GM12878 (cell line): ENCODE measurements around the gene ARMC9. TPM values are rescaled to one million over a fixed set of nuclear protein-coding genes. Genes with fewer than 3 reads are reported as not detected.

Experiments used
- ATAC-seq: fragments of 200-7000 bp; cut with Tn5 transposase; 3 replicates; pipeline ENCODE4 v1.9.1; 2020; ENCODE audit warnings: mild to moderate bottlenecking, moderate library complexity
- BruUV-seq: library from RNA; stranded (reverse); fragments of 400-500 nt; replicated peaks from 2 replicates; lab custom pipeline; 2021; lab: Mats Ljungman, UMichigan
- CTCF ChIA-PET: fragments of 300-600 bp; sonication (Branson Sonifier 250); formaldehyde crosslinking; extraction: SDS; loops from one replicate; lab custom pipeline; 2021; ENCODE audit warnings: inconsistent platforms; lab: Yijun Ruan, JAX
- POLR2A ChIA-PET: fragments of 350-600 bp; formaldehyde crosslinking; extraction: SDS; loops from one replicate; lab custom pipeline; 2021; ENCODE audit warnings: inconsistent platforms; lab: Charles Lee
- RAD21 ChIA-PET: fragments of 300-600 bp; sonication (Branson Sonifier 250); formaldehyde crosslinking; loops from one replicate; lab custom pipeline; 2023; ENCODE audit warnings: antibody characterized with exemption; ENCODE audit not compliant: unreplicated experiment; lab: Charles Lee
- SMC1A ChIA-PET: fragments of 300-600 bp; sonication (Branson Sonifier 250); formaldehyde crosslinking; loops from one replicate; lab custom pipeline; 2023; ENCODE audit not compliant: unreplicated experiment, uncharacterized antibody; lab: Charles Lee
- DNase-seq: peaks from one replicate; pipeline ENCODE4 v3.0.0-alpha.2; 2011; ENCODE audit warnings: low read depth, low spot score
- FAIRE-seq: peaks from 3 replicates; lab custom pipeline; 2011; peaks lifted over from hg19 to GRCh38; lab: Jason Lieb, UNC
- H2AFZ ChIP-seq: 2 replicates; pipeline ENCODE4 v1.6.0; 2011; ENCODE audit warnings: low read depth, low read length, control low read depth; ENCODE audit not compliant: control insufficient read depth
- H3K27ac ChIP-seq: 2 replicates; pipeline ENCODE4 v1.5.1; 2011; ENCODE audit warnings: control low read depth; ENCODE audit not compliant: control insufficient read depth, insufficient read depth
- H3K27me3 ChIP-seq, 2 experiments: replicated peaks in 1 of 2; 2 replicates each; pipeline versions ENCODE4 v1.6.0 to v1.6.1; 2011; ENCODE audit warnings: low read length in 1 of 2; ENCODE audit not compliant: control insufficient read depth in 2 of 2, insufficient read depth in 2 of 2
- H3K36me3 ChIP-seq, 2 experiments: 2 replicates each; pipeline ENCODE4 v1.5.1; 2011; ENCODE audit warnings: low read length in 1 of 2; ENCODE audit not compliant: control insufficient read depth in 2 of 2, insufficient read depth in 2 of 2
- H3K4me1 ChIP-seq: 2 replicates; pipeline ENCODE4 v1.6.1; 2011; ENCODE audit warnings: mild to moderate bottlenecking, low read length, moderate library complexity, mixed read lengths; ENCODE audit not compliant: control insufficient read depth, insufficient read depth
- H3K4me2 ChIP-seq: 2 replicates; pipeline ENCODE4 v1.6.0; 2011; ENCODE audit warnings: control low read depth; ENCODE audit not compliant: control insufficient read depth, insufficient read depth
- H3K4me3 ChIP-seq: fragments of 200-600 bp; sonication (generic); 2 replicates; pipeline ENCODE4 v1.5.1; 2016
- H3K79me2 ChIP-seq: 2 replicates; pipeline ENCODE4 v1.6.0; 2011; ENCODE audit warnings: low read length; ENCODE audit not compliant: control insufficient read depth, insufficient read depth
- H3K9ac ChIP-seq: 2 replicates; pipeline ENCODE4 v1.8.0; 2011; ENCODE audit warnings: low read length, control low read depth, mixed read lengths; ENCODE audit not compliant: control insufficient read depth, insufficient read depth
- H3K9me3 ChIP-seq: replicated peaks from 3 replicates; pipeline ENCODE4 v1.5.1; 2011; ENCODE audit warnings: mild to moderate bottlenecking, low read length; ENCODE audit not compliant: control insufficient read depth, insufficient read depth
- H4K20me1 ChIP-seq: 2 replicates; pipeline ENCODE4 v1.6.0; 2011; ENCODE audit not compliant: control insufficient read depth, insufficient read depth
- CREB1 ChIP-seq: IDR thresholded peaks from 2 replicates; pipeline ENCODE4 v1.6.1; 2012; ENCODE audit warnings: low read depth, mild to moderate bottlenecking, inconsistent platforms
- EED ChIP-seq: sonication (generic); IDR thresholded peaks from 2 replicates; pipeline ENCODE4 v1.6.1; 2016; ENCODE audit warnings: antibody characterized with exemption, low read depth
- ESRRA ChIP-seq: IDR thresholded peaks from 2 replicates; pipeline ENCODE4 v1.6.1; 2012; ENCODE audit warnings: mild to moderate bottlenecking, low read length, improper control_type of control experiment
- IKZF1 ChIP-seq: fragments of 450-650 bp; conservative IDR thresholded peaks from 2 replicates; pipeline ENCODE4 v1.6.1; 2017; ENCODE audit warnings: antibody characterized with exemption, mild to moderate bottlenecking
- IKZF2 ChIP-seq, 2 experiments: fragments of 450-650 bp; IDR thresholded peaks; 2 replicates each; pipeline ENCODE4 v1.6.1; 2017; ENCODE audit warnings: mild to moderate bottlenecking in 2 of 2, moderate library complexity in 2 of 2
- PAX8 ChIP-seq: fragments of 450-650 bp; IDR thresholded peaks from 2 replicates; pipeline ENCODE4 v1.6.1; 2017; ENCODE audit warnings: mild to moderate bottlenecking, moderate library complexity
- RELB ChIP-seq: fragments of 450-650 bp; IDR thresholded peaks from 2 replicates; pipeline ENCODE4 v1.6.1; 2017; ENCODE audit warnings: low read depth, mild to moderate bottlenecking, moderate library complexity
- SPI1 ChIP-seq: IDR thresholded peaks from 2 replicates; pipeline ENCODE4 v1.6.1; 2011; ENCODE audit warnings: low read depth, mild to moderate bottlenecking, low read length, moderate library complexity, borderline replicate concordance; ENCODE audit not compliant: insufficient read depth
- WRNIP1 ChIP-seq: IDR thresholded peaks from 2 replicates; pipeline ENCODE4 v1.6.1; 2011; ENCODE audit warnings: low read depth, low read length, improper control_type of control experiment, borderline replicate concordance
- ZNF24 ChIP-seq: fragments of 450-650 bp; IDR thresholded peaks from 2 replicates; pipeline ENCODE4 v1.6.1; 2017; ENCODE audit warnings: antibody characterized with exemption, mild to moderate bottlenecking
- WGBS: methylation state at CpG from one replicate; pipeline ENCODE4 v1.1.6; 2016; ENCODE audit warnings: low lambda C conversion rate; ENCODE audit not compliant: insufficient replicate concordance, insufficient coverage; ENCODE audit errors: missing lambda C conversion rate; 5-methylcytosine and 5-hydroxymethylcytosine counted together
- in situ Hi-C: fragments of 300-500 bp; cut with MboI; formaldehyde crosslinking; loops from 9 replicates; pipeline ENCODE4 v1.14.3; 2018; ENCODE audit warnings: mixed read lengths
- intact Hi-C: fragments of 100-400 bp; cut with micrococcal nuclease; formaldehyde crosslinking; loops from one replicate; pipeline ENCODE4 v1.14.2; 2022; ENCODE audit not compliant: unreplicated experiment
- polyA plus RNA-seq, 11 experiments: library from polyadenylated mRNA; depleted of rRNA in 4 of 11; unstranded in 6 of 11; stranded (reverse) in 5 of 11; fragments of >200 nt; fragmentation: Nextera tagmentation in 4 of 11; fragmentation: Illumina TruSeq in 1 of 11; extraction: Ambion mirVana in 4 of 11; extraction: Trizol in 1 of 11; gene quantifications; 1 replicate in 1 of 11; 2 replicates in 10 of 11; pipeline versions ENCODE4 v1.2.1 to v1.2.3, GENCODE V29; 2011 to 2016; ENCODE audit warnings: inconsistent platforms in 2 of 11, missing spikeins in 2 of 11, low read depth in 1 of 11
- total RNA-seq, 4 experiments: library from RNA; depleted of rRNA in 3 of 4; stranded (reverse); fragments of >200 nt in 3 of 4; fragmentation: Illumina TruSeq in 1 of 4; extraction: Trizol in 1 of 4; gene quantifications; 2 replicates each; pipeline versions ENCODE4 v1.2.1 to v1.2.3, GENCODE V29; 2013 to 2021
- TF ChIP-seq, protein P1 (sequence below): fragments of 450-650 bp; IDR thresholded peaks from 2 replicates; pipeline ENCODE4 v1.6.1; 2016; ENCODE audit warnings: mild to moderate bottlenecking

Gene ARMC9
- total and polyA plus RNA-seq, 10 of the 15 experiments (the other 5 are each of a cell fraction or from before 2014, with no cell fraction given), result 3.8 to 21.8 (median 10.4) TPM

GRCh38 chr2:231300722-231301076 is 102.3 kb downstream of the ARMC9 start:
- ChIA-PET CTCF (interaction anchor here (1.1 to 7.5 kb wide), 8 partner anchors 10 to 190 kb away, joined by 3 to 82 read pairs (median 14); partner anchors contain the start of gene B3GNT7), RAD21 (interaction anchor here (0.7 kb wide), 1 partner anchor 196 kb away, joined by 3 read pairs; no protein-coding TSS in a partner anchor), SMC1A (interaction anchor here (1.1 to 6.9 kb wide), 5 partner anchors 13 to 105 kb away, joined by 4 to 43 read pairs (median 34); partner anchors contain the start of gene B3GNT7), POLR2A (no interaction called here)
- no peaks in the 10 kb centered on the region for H4K20me1 ChIP-seq
- ATAC-seq (peak; percentile 53), FAIRE-seq (no peak), DNase-seq (no peak)
- no TSS peak for BruUV-seq
- intact Hi-C loops, result no loop called here
- TF ChIP-seq CREB1 (no peak), ESRRA (no peak), RELB (0 out of 2 replicates have a peak, but pooled peaks have one; percentile 21), IKZF1 (peak; percentile 73), ZNF24 (no peak), IKZF2 (IDR thresholded peaks at IDR 0.05) (peak; percentile 71 to 80), WRNIP1 (no peak), SPI1 (peak; percentile 83; the same call in 1 of the 2 replicates), EED (peak; percentile 71), PAX8 (no peak)
- TF ChIP-seq, protein P1, sequence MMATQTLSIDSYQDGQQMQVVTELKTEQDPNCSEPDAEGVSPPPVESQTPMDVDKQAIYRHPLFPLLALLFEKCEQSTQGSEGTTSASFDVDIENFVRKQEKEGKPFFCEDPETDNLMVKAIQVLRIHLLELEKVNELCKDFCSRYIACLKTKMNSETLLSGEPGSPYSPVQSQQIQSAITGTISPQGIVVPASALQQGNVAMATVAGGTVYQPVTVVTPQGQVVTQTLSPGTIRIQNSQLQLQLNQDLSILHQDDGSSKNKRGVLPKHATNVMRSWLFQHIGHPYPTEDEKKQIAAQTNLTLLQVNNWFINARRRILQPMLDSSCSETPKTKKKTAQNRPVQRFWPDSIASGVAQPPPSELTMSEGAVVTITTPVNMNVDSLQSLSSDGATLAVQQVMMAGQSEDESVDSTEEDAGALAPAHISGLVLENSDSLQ, result no peak
- peak overlapping the region; percentile 53 for H3K27ac ChIP-seq
- H3K36me3 ChIP-seq, result no peaks in the 10 kb centered on the region
- no peaks in the 10 kb centered on the region for H3K79me2 ChIP-seq
- no peaks in the 10 kb centered on the region for H3K9me3 ChIP-seq
- in situ Hi-C loops, result loop anchor here (5.0 kb wide), 1 partner anchor 92 kb away; no protein-coding TSS in a partner anchor
- peaks cover 32% of the 10 kb centered on the region for H3K4me1 ChIP-seq
- WGBS, result 33% methylated on average over 3 of the region's 3 CpGs
- H3K4me3 ChIP-seq, result no peak overlapping the region
- H3K9ac ChIP-seq, result no peak overlapping the region
- H3K4me2 ChIP-seq, result peak overlapping the region; percentile 11
- H2AFZ ChIP-seq, result no peak overlapping the region
- no peaks in the 10 kb centered on the region for H3K27me3 ChIP-seq
